C4-2B (cell line): ENCODE measurements around the gene QSOX2.

Experiments used
- H3K27ac ChIP-seq: fragments of 450-650 bp; 2 replicates; pipeline ENCODE4 v1.5.1; 2017
- ZFX ChIP-seq: fragments of 450-650 bp; IDR thresholded peaks from 2 replicates; pipeline ENCODE4 v1.6.1; 2017
- TF ChIP-seq, protein P1 (sequence below): fragments of 450-650 bp; conservative IDR thresholded peaks from 2 replicates; pipeline ENCODE4 v1.5.1; 2017; ENCODE audit warnings: mild to moderate bottlenecking

The QSOX2 gene

DNA sequence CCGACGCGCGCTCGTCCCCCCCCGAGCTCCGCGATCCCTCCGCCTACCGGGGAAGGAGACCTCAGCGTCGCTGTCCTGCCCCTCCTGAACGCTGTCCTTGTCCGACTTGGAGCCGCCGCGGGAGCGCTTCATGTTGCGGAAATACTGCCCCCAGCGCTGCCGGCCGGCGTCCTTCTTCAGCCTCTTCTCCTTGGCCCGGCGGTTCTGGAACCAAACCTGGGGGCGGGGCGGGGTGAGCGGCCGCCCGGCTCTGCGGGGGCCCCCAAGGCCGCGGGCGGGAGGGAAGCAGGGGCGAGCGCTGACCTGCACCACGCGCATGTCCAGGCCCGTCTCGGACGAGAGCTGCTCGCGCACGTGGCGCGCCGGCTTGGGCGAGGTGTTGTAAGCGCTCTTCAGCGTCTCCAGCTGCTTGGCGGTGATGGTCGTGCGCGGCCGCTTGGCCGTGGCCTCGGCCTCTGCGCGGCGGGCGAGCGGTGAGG is 47.0 kb downstream of the QSOX2 start:
- TF ChIP-seq, protein P1, sequence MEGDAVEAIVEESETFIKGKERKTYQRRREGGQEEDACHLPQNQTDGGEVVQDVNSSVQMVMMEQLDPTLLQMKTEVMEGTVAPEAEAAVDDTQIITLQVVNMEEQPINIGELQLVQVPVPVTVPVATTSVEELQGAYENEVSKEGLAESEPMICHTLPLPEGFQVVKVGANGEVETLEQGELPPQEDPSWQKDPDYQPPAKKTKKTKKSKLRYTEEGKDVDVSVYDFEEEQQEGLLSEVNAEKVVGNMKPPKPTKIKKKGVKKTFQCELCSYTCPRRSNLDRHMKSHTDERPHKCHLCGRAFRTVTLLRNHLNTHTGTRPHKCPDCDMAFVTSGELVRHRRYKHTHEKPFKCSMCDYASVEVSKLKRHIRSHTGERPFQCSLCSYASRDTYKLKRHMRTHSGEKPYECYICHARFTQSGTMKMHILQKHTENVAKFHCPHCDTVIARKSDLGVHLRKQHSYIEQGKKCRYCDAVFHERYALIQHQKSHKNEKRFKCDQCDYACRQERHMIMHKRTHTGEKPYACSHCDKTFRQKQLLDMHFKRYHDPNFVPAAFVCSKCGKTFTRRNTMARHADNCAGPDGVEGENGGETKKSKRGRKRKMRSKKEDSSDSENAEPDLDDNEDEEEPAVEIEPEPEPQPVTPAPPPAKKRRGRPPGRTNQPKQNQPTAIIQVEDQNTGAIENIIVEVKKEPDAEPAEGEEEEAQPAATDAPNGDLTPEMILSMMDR: no peak
- no peak for TF ChIP-seq ZFX
- no peak overlapping the region for H3K27ac ChIP-seq

DNA sequence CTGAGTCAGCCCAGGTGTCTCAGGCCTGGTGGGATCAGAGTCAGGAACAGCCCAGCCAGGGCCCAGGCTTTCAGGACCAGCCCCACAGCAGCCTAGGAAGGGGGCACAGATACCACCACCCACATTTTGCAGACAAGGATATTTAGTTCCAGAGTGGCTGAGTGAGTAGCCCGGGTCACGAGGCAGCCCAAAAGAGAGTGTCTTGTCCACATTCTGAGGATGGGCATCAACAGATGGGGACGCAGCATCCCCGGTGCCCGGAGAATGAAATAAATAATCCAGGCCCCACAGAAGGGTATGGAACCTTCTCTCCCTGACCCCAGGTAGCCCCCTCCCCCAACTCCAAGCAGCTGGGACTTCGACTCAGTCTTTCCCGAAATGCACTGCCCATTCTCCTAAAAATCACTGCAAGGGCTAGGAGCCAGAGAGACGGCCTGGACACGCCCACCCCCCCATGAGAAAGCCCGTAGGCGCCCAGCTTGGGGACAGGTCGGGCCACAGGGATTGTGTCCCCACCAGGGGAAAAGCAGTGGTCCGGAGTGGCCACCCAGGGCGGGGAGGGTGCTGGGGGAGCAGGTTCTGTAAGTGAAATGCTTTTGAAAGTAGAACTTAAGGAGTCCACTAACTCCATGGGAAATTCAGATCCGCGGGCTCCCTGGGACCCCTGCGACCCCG is 47.5 kb downstream of the QSOX2 start:
- no peak overlapping the region for H3K27ac ChIP-seq
- no peak for TF ChIP-seq ZFX
- TF ChIP-seq, protein P1: no peak

DNA sequence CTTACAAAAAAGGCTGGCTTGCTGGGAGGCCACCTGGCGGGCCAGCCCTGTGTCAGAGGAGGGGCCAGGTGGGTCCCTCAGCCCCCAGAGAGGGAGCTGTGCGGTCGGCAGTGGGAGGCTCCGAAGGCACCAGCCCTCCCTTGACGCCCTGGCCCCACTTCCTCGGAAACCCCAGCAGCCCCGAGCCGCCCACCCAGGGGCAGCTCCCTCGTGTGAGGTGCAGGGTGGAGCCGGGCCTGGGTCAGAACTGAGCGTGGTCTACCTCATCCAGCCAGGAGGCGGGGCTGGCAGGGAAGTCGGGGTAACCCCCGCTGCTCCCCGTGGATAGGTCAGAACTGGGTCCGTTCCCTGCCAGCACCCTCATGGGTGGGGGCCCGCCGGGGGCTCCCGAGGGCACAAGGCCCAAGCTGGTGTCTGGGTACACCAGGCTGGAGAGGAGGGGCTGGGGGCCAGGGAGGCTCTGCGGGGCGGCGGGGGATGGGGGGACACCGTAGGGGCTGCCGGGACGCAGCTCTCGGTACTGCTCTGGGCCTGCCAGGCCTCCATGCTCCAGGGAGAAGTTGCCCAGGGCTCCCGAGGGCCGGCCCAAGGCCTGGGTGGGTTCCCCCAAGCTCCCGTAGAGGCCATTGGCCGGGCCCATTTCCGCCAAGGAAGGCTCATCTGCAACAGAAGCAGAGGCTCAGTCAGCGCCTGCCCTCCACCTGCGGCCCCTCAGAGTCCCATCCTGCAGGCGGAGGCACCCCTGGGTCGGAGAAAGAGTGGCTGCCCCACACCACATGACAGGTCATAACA is 48.3 kb downstream of the QSOX2 start:
- no peak overlapping the region for H3K27ac ChIP-seq
- TF ChIP-seq, protein P1: no peak
- TF ChIP-seq ZFX: no peak

DNA sequence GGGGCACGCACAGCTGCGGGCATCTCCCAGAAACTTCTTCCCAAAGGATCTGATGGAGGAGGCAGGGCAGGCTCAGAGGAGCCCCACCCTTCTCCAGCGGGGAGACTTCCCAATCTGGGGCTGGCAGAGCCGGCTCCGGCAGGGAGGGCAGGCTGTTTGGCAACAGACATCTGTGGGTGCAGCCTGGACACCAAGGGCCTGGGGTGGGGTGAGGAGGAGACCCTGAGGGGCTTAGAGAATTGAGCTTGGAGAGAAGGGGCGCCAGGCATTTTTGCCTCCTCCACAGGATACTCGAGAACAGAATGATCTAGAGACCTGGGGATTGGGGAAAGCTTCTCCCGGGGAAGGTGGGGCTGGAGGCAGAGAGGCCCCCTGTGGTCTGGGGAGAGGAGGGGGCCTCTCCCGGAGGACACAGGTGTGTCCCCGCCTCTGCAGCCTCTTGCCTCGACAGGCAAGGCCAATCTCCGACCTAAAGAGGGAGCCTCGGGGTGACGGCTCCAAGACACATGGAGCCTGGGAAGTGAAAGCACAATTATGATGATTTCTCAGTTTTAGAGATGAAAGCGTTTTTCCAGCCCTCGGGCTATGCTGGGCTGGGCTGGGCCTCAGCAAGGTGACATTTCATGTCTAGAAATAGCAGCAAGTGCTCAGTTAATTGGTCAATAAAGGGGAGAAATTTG is 49.1 kb downstream of the QSOX2 start:
- TF ChIP-seq, protein P1: no peak
- TF ChIP-seq ZFX: no peak
- H3K27ac ChIP-seq: no peak overlapping the region

DNA sequence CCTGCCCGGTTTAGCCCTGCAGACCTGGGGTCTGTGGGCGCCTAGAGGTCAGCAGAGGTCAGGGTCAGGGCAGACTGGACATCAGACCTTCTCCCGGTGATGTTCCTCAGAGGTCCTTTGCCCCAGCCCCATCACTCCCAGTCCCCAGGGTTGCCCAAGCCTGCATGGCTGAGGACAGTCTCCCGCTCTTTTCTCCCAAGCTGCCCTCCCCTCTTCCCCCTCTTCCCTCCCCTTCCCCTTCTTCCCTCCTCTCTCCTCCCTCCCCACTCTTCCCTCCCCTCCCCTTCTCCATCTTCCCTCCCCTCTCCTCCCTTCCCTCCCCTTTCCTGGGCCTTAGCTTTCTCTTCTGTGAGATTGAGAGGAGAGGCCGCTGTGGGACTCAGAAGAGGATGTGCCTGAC is 51.1 kb downstream of the QSOX2 start:
- TF ChIP-seq, protein P1: no peak
- no peak for TF ChIP-seq ZFX
- H3K27ac ChIP-seq: no peak overlapping the region

DNA sequence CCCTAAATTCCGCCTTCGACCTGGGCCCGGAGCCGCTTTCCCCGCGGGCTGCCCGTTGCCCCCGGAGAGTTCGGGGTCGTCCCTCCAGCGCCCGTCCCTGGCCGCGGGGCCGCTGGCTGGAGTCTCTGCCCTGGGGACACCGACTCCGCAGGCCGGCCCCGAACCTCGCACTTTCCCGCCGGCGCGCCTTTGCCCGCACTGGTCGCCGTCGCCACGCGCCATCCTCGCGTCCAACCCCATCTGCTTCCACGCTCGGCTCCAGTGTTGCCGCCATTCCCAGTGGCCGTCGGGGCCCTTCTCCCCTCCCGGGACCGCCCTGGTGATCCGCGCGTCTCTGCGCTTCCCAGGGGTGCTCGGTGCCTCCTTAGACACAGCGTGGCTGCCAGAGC is 51.7 kb downstream of the QSOX2 start:
- H3K27ac ChIP-seq: no peak overlapping the region
- TF ChIP-seq, protein P1: no peak
- TF ChIP-seq ZFX: no peak
